ENCODE measurements around the gene SPATA31D3. TPM values are rescaled to one million over a fixed set of nuclear protein-coding genes. Genes with fewer than 3 reads are reported as not detected.

Gene SPATA31D3
- total RNA-seq (2022; extraction: Qiagen RNA extraction; ENCODE audit: low read depth), result not detected in 5 replicates

GRCh38 chr9:81943393-81943792, at the start of gene SPATA31D3:
Gene SPATA31D3, plus strand, starts transcription at chr9:81943500. Its CDS starts 86 bp downstream, at chr9:81943586.

GRCh38 chr9:81928305-81928704, 15.0 kb upstream of the SPATA31D3 start, which contains the start of gene SPATA31D4:
Gene SPATA31D4, plus strand, starts transcription at chr9:81928428. Its CDS starts 86 bp downstream, at chr9:81928514.

GRCh38 chr9:81988472-81988871, 45.2 kb downstream of the SPATA31D3 start, which contains the start of gene SPATA31D1:
Gene SPATA31D1, plus strand, starts transcription at chr9:81988772. Its CDS starts 47 bp downstream, at chr9:81988819.

Other genes starting within 250 kb of the SPATA31D3 start
- not detected in 5 replicates for gene SPATA31D4, start 15.1 kb upstream of the SPATA31D3 start, total RNA-seq (2022; extraction: Qiagen RNA extraction; ENCODE audit: low read depth)
- not detected in 5 replicates for gene SPATA31D1, start 45.3 kb downstream of the SPATA31D3 start, total RNA-seq (2022; extraction: Qiagen RNA extraction; ENCODE audit: low read depth)

All from A549 treated with CpdA at 1 μM for 4 hours (cell line).